ENCODE data around the gene LCA5. TPM values are rescaled to one million over a fixed set of nuclear protein-coding genes. Genes with fewer than 3 reads are reported as not detected.

Gene LCA5
- total RNA-seq, 1 experiment from 2014 or later = 2.0 TPM

- BruUV-seq (replicated peaks) = no TSS peak
- H3K9me3 ChIP-seq (ENCODE audit: control insufficient read depth in 1 of 2, insufficient read depth in 1 of 2, low read depth in 1 of 2, low read length in 2 of 2) = no peaks in the 10 kb centered on the region
- no peak overlapping the region for H3K4me2 ChIP-seq (ENCODE audit: low read length)
Observed at GRCh38 chr6:79504372-79504771, 32.9 kb downstream of the LCA5 start.

GRCh38 chr6:79498842-79499241 lies 38.4 kb downstream of the LCA5 start:
- H3K9me3 ChIP-seq (ENCODE audit: control insufficient read depth in 1 of 2, insufficient read depth in 1 of 2, low read depth in 1 of 2, low read length in 2 of 2) = no peaks in the 10 kb centered on the region
- no peak overlapping the region for H2AFZ ChIP-seq (ENCODE audit: low read depth, low read length, poor library complexity, severe bottlenecking)
- no peaks in the 10 kb centered on the region for H4K20me1 ChIP-seq (ENCODE audit: insufficient read depth)
- ChIA-PET CTCF (no interaction called here), POLR2A (no interaction called here), RAD21 (ENCODE audit: low non-redundant PET in 1 of 2, low total read pairs in 2 of 2, uncharacterized antibody in 2 of 2, unreplicated experiment in 2 of 2) (no interaction called here)
- no peak overlapping the region for H3K4me3 ChIP-seq (replicated peaks in 1 of 2; ENCODE audit: low read depth in 1 of 2, low read length in 2 of 2)
- BruUV-seq (replicated peaks) = no TSS peak
- H3K79me2 ChIP-seq (ENCODE audit: insufficient read depth, low read length) = no peaks in the 10 kb centered on the region
- no peak overlapping the region for H3K9ac ChIP-seq (ENCODE audit: low read length)
- ATAC-seq = no peak
- no peak for DNase-seq (ENCODE audit: low read depth, low spot score)
- H3K4me1 ChIP-seq (ENCODE audit: control insufficient read depth in 1 of 2, insufficient read depth in 2 of 2, low read length in 2 of 2) = no peaks in the 10 kb centered on the region
- no peak overlapping the region for H3K4me2 ChIP-seq (ENCODE audit: low read length)
- TF ChIP-seq EZH2 (IDR thresholded peaks at IDR 0.05) (no peak), RAD21 (IDR thresholded peaks at IDR 0.05; ENCODE audit: low read depth) (no peak), POLR2A (IDR thresholded peaks at IDR 0.05; ENCODE audit: borderline replicate concordance, extremely low read depth, insufficient read depth, insufficient read length) (no peak), ATF3 (IDR thresholded peaks at IDR 0.05) (no peak), EZH2phosphoT487 (IDR thresholded peaks at IDR 0.05; ENCODE audit: borderline replicate concordance) (no peak), FOSL1 (IDR thresholded peaks at IDR 0.05; ENCODE audit: low read depth) (no peak), POLR2AphosphoS5 (IDR thresholded peaks at IDR 0.05; ENCODE audit: low read depth, low read length) (no peak)
- H3K27ac ChIP-seq (ENCODE audit: low read depth, low read length) = no peak overlapping the region
- H3K27me3 ChIP-seq (ENCODE audit: insufficient read depth, low read length) = no peaks in the 10 kb centered on the region
- no peaks in the 10 kb centered on the region for H3K9me2 ChIP-seq (ENCODE audit: insufficient read depth)
- intact Hi-C loops (cut with micrococcal nuclease) = no loop called here
- no peaks in the 10 kb centered on the region for H3K36me3 ChIP-seq (ENCODE audit: control insufficient read depth in 1 of 2, insufficient read depth in 2 of 2, low read length in 2 of 2)

More at GRCh38 chr6:79504372-79504771, 32.9 kb downstream of the LCA5 start:
- no peak overlapping the region for H3K4me3 ChIP-seq (replicated peaks in 1 of 2; ENCODE audit: low read depth in 1 of 2, low read length in 2 of 2)
- no peak overlapping the region for H3K9ac ChIP-seq (ENCODE audit: low read length)
- no peaks in the 10 kb centered on the region for H3K4me1 ChIP-seq (ENCODE audit: control insufficient read depth in 1 of 2, insufficient read depth in 2 of 2, low read length in 2 of 2)
- ATAC-seq = no peak
- intact Hi-C loops (cut with micrococcal nuclease) = no loop called here
- no peak for DNase-seq (ENCODE audit: low read depth, low spot score)
- no peaks in the 10 kb centered on the region for H3K27me3 ChIP-seq (ENCODE audit: insufficient read depth, low read length)
- POLR2A ChIA-PET = no interaction called here
- H4K20me1 ChIP-seq (ENCODE audit: insufficient read depth) = no peaks in the 10 kb centered on the region
- TF ChIP-seq SIN3A (IDR thresholded peaks at IDR 0.05; ENCODE audit: low read depth) = no peak
- TF ChIP-seq CBX3 (IDR thresholded peaks at IDR 0.05; ENCODE audit: low read depth) = no peak
- no peak for TF ChIP-seq EZH2 (IDR thresholded peaks at IDR 0.05)
- no peaks in the 10 kb centered on the region for H3K36me3 ChIP-seq (ENCODE audit: control insufficient read depth in 1 of 2, insufficient read depth in 2 of 2, low read length in 2 of 2)
- no peaks in the 10 kb centered on the region for H3K79me2 ChIP-seq (ENCODE audit: insufficient read depth, low read length)
- no peaks in the 10 kb centered on the region for H3K9me2 ChIP-seq (ENCODE audit: insufficient read depth)
- H3K27ac ChIP-seq (ENCODE audit: low read depth, low read length) = no peak overlapping the region
- RAD21 ChIA-PET (ENCODE audit: low non-redundant PET in 1 of 2, low total read pairs in 2 of 2, uncharacterized antibody in 2 of 2, unreplicated experiment in 2 of 2) = no interaction called here
- no peak overlapping the region for H2AFZ ChIP-seq (ENCODE audit: low read depth, low read length, poor library complexity, severe bottlenecking)
- CTCF ChIA-PET = no interaction called here
